Osteocyte (in vitro differentiated cells): ENCODE measurements around the gene VPS13D. TPM values are rescaled to one million over a fixed set of nuclear protein-coding genes. Genes with fewer than 3 reads are reported as not detected.

Experiments used
- DNase-seq: peaks from one replicate; pipeline ENCODE4 v3.0.0; 2021; ENCODE audit warnings: mixed read lengths; ENCODE audit not compliant: unreplicated experiment; ENCODE audit errors: extremely low spot score
- H3K27ac Mint-ChIP-seq: one replicate; pipeline ENCODE4 v1.8.0; 2021; ENCODE audit warnings: mild to moderate bottlenecking, mixed read lengths; ENCODE audit not compliant: unreplicated experiment
- H3K27me3 Mint-ChIP-seq: one replicate; pipeline ENCODE4 v1.8.0; 2021; ENCODE audit warnings: mixed read lengths; ENCODE audit not compliant: unreplicated experiment
- H3K36me3 Mint-ChIP-seq: one replicate; pipeline ENCODE4 v1.8.0; 2021; ENCODE audit warnings: mixed read lengths; ENCODE audit not compliant: unreplicated experiment
- H3K4me1 Mint-ChIP-seq: one replicate; pipeline ENCODE4 v1.8.0; 2021; ENCODE audit warnings: mixed read lengths; ENCODE audit not compliant: unreplicated experiment
- H3K4me3 Mint-ChIP-seq: one replicate; pipeline ENCODE4 v1.8.0; 2021; ENCODE audit warnings: mild to moderate bottlenecking, moderate library complexity, mixed read lengths; ENCODE audit not compliant: unreplicated experiment
- H3K9me3 Mint-ChIP-seq: one replicate; pipeline ENCODE4 v1.8.0; 2021; ENCODE audit warnings: mixed read lengths; ENCODE audit not compliant: unreplicated experiment
- CTCF ChIP-seq: fragments of 200-600 bp; sonication (generic); IDR thresholded peaks from 2 replicates; pipeline ENCODE4 v1.5.0; 2021; ENCODE audit warnings: antibody characterized with exemption, mild to moderate bottlenecking, moderate library complexity
- total RNA-seq: library from RNA; stranded (reverse); gene quantifications from 2 replicates; pipeline ENCODE4 v1.2.1, GENCODE V29; 2021

Gene VPS13D
- total RNA-seq, 1 donor from 2014 or later = 41.1 TPM

- no peak for DNase-seq
- Mint-ChIP-seq H3K36me3 (peaks cover 64% of the 10 kb centered on the region), H3K4me3 (no peak overlapping the region), H3K9me3 (peaks cover 8% of the 10 kb centered on the region), H3K27ac (no peak overlapping the region), H3K4me1 (peaks cover 30% of the 10 kb centered on the region), H3K27me3 (no peaks in the 10 kb centered on the region)
- no peak for TF ChIP-seq CTCF
Observed at GRCh38 chr1:12407962-12408454, 178.2 kb downstream of the VPS13D start.

- H3K36me3 Mint-ChIP-seq = peaks cover 63% of the 10 kb centered on the region
- H3K4me3 Mint-ChIP-seq = no peak overlapping the region
- H3K27me3 Mint-ChIP-seq = no peaks in the 10 kb centered on the region
- H3K4me1 Mint-ChIP-seq = peaks cover 30% of the 10 kb centered on the region
- peaks cover 8% of the 10 kb centered on the region for H3K9me3 Mint-ChIP-seq
- TF ChIP-seq CTCF = no peak
- DNase-seq = no peak
- H3K27ac Mint-ChIP-seq = no peak overlapping the region
Observed at GRCh38 chr1:12408662-12409061, 178.8 kb downstream of the VPS13D start.

GRCh38 chr1:12409681-12410080 is 179.9 kb downstream of the VPS13D start:
- Mint-ChIP-seq H3K9me3 (peaks cover 8% of the 10 kb centered on the region), H3K27ac (peak overlapping the region; percentile 1), H3K4me1 (peaks cover 29% of the 10 kb centered on the region), H3K27me3 (no peaks in the 10 kb centered on the region), H3K4me3 (no peak overlapping the region), H3K36me3 (peaks cover 58% of the 10 kb centered on the region)
- TF ChIP-seq CTCF = no peak
- no peak for DNase-seq

GRCh38 chr1:12410351-12410750 is 180.5 kb downstream of the VPS13D start:
- Mint-ChIP-seq H3K27ac (no peak overlapping the region), H3K4me3 (no peak overlapping the region), H3K9me3 (peaks cover 8% of the 10 kb centered on the region), H3K27me3 (no peaks in the 10 kb centered on the region), H3K4me1 (peaks cover 24% of the 10 kb centered on the region), H3K36me3 (peaks cover 54% of the 10 kb centered on the region)
- TF ChIP-seq CTCF = no peak
- no peak for DNase-seq

GRCh38 chr1:12411098-12411497 is 181.3 kb downstream of the VPS13D start:
- DNase-seq = no peak
- Mint-ChIP-seq H3K9me3 (peaks cover 8% of the 10 kb centered on the region), H3K27me3 (no peaks in the 10 kb centered on the region), H3K27ac (no peak overlapping the region), H3K4me3 (no peak overlapping the region), H3K4me1 (peaks cover 17% of the 10 kb centered on the region), H3K36me3 (peaks cover 55% of the 10 kb centered on the region)
- no peak for TF ChIP-seq CTCF
